COR-L47 (cell line): Measurements from ENCODE around the gene TYMS.
"Not testable (repeated sequence)": the region's sequence is repeated elsewhere in the genome, so short reads cannot be mapped to it uniquely, and the experiment has no call there.

ENCODE experiments used
- DNase-seq: peaks from one replicate; lab custom pipeline; 2025; lab: John Stamatoyannopoulos, UW

TYMS gene

GRCh38 chr18:678482-679182 lies 21.2 kb downstream of the TYMS start:
- no peak for DNase-seq

- DNase-seq: no peak
Observed at GRCh38 chr18:679516-679915, 22.1 kb downstream of the TYMS start.

- DNase-seq: no peak
Observed at GRCh38 chr18:680392-680791, 22.9 kb downstream of the TYMS start.

- no peak for DNase-seq
Observed at GRCh38 chr18:681985-682384, 24.5 kb downstream of the TYMS start.

GRCh38 chr18:682416-682815 lies 25.0 kb downstream of the TYMS start:
- DNase-seq: not testable (repeated sequence)

- DNase-seq: no peak
Observed at GRCh38 chr18:682833-683232, 25.4 kb downstream of the TYMS start.

- peak; percentile 21 for DNase-seq
Observed at GRCh38 chr18:683531-683930, 26.1 kb downstream of the TYMS start.

GRCh38 chr18:685438-685837 lies 28.0 kb downstream of the TYMS start:
- no peak for DNase-seq

GRCh38 chr18:686339-687111 lies 29.1 kb downstream of the TYMS start:
- DNase-seq: no peak

GRCh38 chr18:688323-688722 lies 30.9 kb downstream of the TYMS start:
- DNase-seq: peak; percentile 53

- no peak for DNase-seq
Observed at GRCh38 chr18:692824-693223, 35.4 kb downstream of the TYMS start.

- no peak for DNase-seq
Observed at GRCh38 chr18:693466-694187, 36.2 kb downstream of the TYMS start.

GRCh38 chr18:697012-697411 lies 39.6 kb downstream of the TYMS start:
- no peak for DNase-seq

- no peak for DNase-seq
Observed at GRCh38 chr18:697800-698199, 40.3 kb downstream of the TYMS start.

- DNase-seq: no peak
Observed at GRCh38 chr18:703213-703967, 45.9 kb downstream of the TYMS start.

GRCh38 chr18:706405-706804 lies 49.0 kb downstream of the TYMS start:
- DNase-seq: no peak

- no peak for DNase-seq
Observed at GRCh38 chr18:708096-708495, 50.6 kb downstream of the TYMS start.

- no peak for DNase-seq
Observed at GRCh38 chr18:709771-710170, 52.3 kb downstream of the TYMS start.

GRCh38 chr18:710418-711300 lies 53.2 kb downstream of the TYMS start:
- DNase-seq: no peak

GRCh38 chr18:711310-711656 lies 53.8 kb downstream of the TYMS start:
- peak; percentile 55 for DNase-seq

- peak; percentile 76 for DNase-seq
Observed at GRCh38 chr18:711657-712400, 54.4 kb downstream of the TYMS start.
